Fibroblast of lung (primary cell): ENCODE data around the gene MYRF. TPM values are rescaled to one million over a fixed set of nuclear protein-coding genes. Genes with fewer than 3 reads are reported as not detected.
A peak's percentile ranks its signal among the peaks of the same experiment; 100 is the strongest.

ENCODE experiments used
- DNase-seq, 2 donors: peaks; one replicate each; pipeline versions ENCODE4 v3.0.0 to v3.0.0-alpha.2; 2010; ENCODE audit warnings: low read depth in 2 of 2
- H2AFZ ChIP-seq: 2 replicates; pipeline ENCODE4 v1.5.1; 2012; ENCODE audit warnings: low read length, control low read depth, inconsistent platforms
- H3K27ac ChIP-seq: 2 replicates; pipeline ENCODE4 v1.5.1; 2011; ENCODE audit warnings: low read length, control low read depth; ENCODE audit not compliant: insufficient read depth
- H3K27me3 ChIP-seq: 2 replicates; pipeline ENCODE4 v1.5.1; 2011; ENCODE audit warnings: mild to moderate bottlenecking, low read length; ENCODE audit not compliant: control insufficient read depth, insufficient read depth
- H3K36me3 ChIP-seq: 2 replicates; pipeline ENCODE4 v1.5.1; 2011; ENCODE audit warnings: low read length; ENCODE audit not compliant: control insufficient read depth, insufficient read depth
- H3K4me1 ChIP-seq: 2 replicates; pipeline ENCODE4 v1.5.1; 2011; ENCODE audit warnings: low read length; ENCODE audit not compliant: control insufficient read depth, insufficient read depth; ENCODE audit errors: extremely low read depth
- H3K4me2 ChIP-seq: 2 replicates; pipeline ENCODE4 v1.5.1; 2011; ENCODE audit warnings: low read length, control low read depth; ENCODE audit not compliant: insufficient read depth; ENCODE audit errors: extremely low read depth
- H3K4me3 ChIP-seq, 4 experiments: fragments of 200-600 bp in 1 of 4; sonication (generic) in 1 of 4; replicated peaks in 1 of 4; 2 replicates each; pipeline ENCODE4 v1.5.1; 2011 to 2016; ENCODE audit warnings: low read length in 4 of 4, low read depth in 3 of 4, mild to moderate bottlenecking in 3 of 4, control low read depth in 2 of 4, inconsistent platforms in 1 of 4, mixed read lengths in 1 of 4; ENCODE audit not compliant: insufficient read depth in 1 of 4; ENCODE audit errors: control extremely low read depth in 1 of 4
- H3K79me2 ChIP-seq: 2 replicates; pipeline ENCODE4 v1.5.1; 2012; ENCODE audit warnings: mild to moderate bottlenecking, low read length, inconsistent platforms; ENCODE audit not compliant: control insufficient read depth, insufficient read depth
- H3K9ac ChIP-seq: 2 replicates; pipeline ENCODE4 v1.5.1; 2011; ENCODE audit warnings: mild to moderate bottlenecking, low read length, control low read depth; ENCODE audit not compliant: insufficient read depth
- H3K9me3 ChIP-seq: 2 replicates; pipeline ENCODE4 v1.5.1; 2012; ENCODE audit warnings: low read depth, low read length; ENCODE audit not compliant: control insufficient read depth, insufficient read depth
- H4K20me1 ChIP-seq: 2 replicates; pipeline ENCODE4 v1.5.1; 2011; ENCODE audit warnings: low read length; ENCODE audit not compliant: control insufficient read depth, insufficient read depth; ENCODE audit errors: extremely low read depth
- EZH2 ChIP-seq: IDR thresholded peaks from 2 replicates; pipeline ENCODE4 v1.5.1; 2012; ENCODE audit warnings: low read length, control low read depth, mild to moderate bottlenecking; ENCODE audit errors: missing control alignments
- polyA plus RNA-seq, 2 donors: library from polyadenylated mRNA; depleted of rRNA in 1 of 2; stranded (reverse) in 1 of 2; unstranded in 1 of 2; fragments of >200 nt; gene quantifications; 2 replicates each; pipeline ENCODE4 v1.2.1, GENCODE V29; 2011 to 2012; ENCODE audit warnings: missing spikeins in 1 of 2
- total RNA-seq: library from RNA; depleted of rRNA; stranded (reverse); fragments of >200 nt; gene quantifications from 2 replicates; pipeline ENCODE4 v1.2.1, GENCODE V29; 2014
- TF ChIP-seq, protein P1 (sequence below), 2 donors: IDR thresholded peaks in 1 of 2; conservative IDR thresholded peaks in 1 of 2; 1 replicate in 1 of 2; 2 replicates in 1 of 2; pipeline ENCODE4 v1.5.1; 2011 to 2012; ENCODE audit warnings: low read length in 2 of 2, control low read depth in 1 of 2, inconsistent platforms in 1 of 2, low read depth in 1 of 2, mild to moderate bottlenecking in 1 of 2

Gene MYRF
- total and polyA plus RNA-seq, 2 donors (not counting 1 experiment from before 2014, with no cell fraction given), result 0.10 to 0.17 TPM

DNA sequence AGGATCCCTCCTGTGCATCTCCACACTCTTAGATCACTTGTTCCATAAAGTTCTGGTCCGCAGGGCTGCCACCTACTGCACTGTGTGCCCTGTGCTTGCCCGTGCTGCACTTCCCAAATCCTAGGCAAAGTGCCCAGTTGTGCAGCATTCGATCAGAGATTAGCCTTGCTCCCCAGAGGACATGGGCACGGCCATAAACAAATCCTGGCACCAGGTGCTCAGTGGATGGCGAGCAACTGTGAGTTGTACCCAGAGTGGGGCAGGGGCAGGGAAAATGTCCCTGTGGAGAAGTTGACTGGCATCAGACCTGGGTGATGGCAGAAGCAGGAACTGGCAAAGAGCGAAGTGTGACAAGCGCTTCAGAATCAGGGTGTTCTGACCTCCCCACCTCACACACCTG lies 80.3 kb downstream of the MYRF start:
- Histone ChIP-seq H2AFZ (no peak overlapping the region), H3K79me2 (peaks cover 82% of the 10 kb centered on the region), H4K20me1 (peaks cover 2% of the 10 kb centered on the region), H3K27me3 (no peaks in the 10 kb centered on the region), H3K27ac (no peak overlapping the region), H3K4me1 (peaks cover 22% of the 10 kb centered on the region), H3K4me3 (no peak overlapping the region), H3K9ac (no peak overlapping the region), H3K9me3 (no peaks in the 10 kb centered on the region), H3K36me3 (peaks cover 21% of the 10 kb centered on the region), H3K4me2 (no peak overlapping the region)
- DNase-seq, result no peak
- TF ChIP-seq EZH2, result no peak
- TF ChIP-seq, protein P1, sequence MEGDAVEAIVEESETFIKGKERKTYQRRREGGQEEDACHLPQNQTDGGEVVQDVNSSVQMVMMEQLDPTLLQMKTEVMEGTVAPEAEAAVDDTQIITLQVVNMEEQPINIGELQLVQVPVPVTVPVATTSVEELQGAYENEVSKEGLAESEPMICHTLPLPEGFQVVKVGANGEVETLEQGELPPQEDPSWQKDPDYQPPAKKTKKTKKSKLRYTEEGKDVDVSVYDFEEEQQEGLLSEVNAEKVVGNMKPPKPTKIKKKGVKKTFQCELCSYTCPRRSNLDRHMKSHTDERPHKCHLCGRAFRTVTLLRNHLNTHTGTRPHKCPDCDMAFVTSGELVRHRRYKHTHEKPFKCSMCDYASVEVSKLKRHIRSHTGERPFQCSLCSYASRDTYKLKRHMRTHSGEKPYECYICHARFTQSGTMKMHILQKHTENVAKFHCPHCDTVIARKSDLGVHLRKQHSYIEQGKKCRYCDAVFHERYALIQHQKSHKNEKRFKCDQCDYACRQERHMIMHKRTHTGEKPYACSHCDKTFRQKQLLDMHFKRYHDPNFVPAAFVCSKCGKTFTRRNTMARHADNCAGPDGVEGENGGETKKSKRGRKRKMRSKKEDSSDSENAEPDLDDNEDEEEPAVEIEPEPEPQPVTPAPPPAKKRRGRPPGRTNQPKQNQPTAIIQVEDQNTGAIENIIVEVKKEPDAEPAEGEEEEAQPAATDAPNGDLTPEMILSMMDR (conservative IDR thresholded peaks at IDR 0.05 in 1 of 2, IDR thresholded peaks at IDR 0.05 in 1 of 2; ENCODE audit: low read depth in 1 of 2, low read length in 2 of 2), result no peak

DNA sequence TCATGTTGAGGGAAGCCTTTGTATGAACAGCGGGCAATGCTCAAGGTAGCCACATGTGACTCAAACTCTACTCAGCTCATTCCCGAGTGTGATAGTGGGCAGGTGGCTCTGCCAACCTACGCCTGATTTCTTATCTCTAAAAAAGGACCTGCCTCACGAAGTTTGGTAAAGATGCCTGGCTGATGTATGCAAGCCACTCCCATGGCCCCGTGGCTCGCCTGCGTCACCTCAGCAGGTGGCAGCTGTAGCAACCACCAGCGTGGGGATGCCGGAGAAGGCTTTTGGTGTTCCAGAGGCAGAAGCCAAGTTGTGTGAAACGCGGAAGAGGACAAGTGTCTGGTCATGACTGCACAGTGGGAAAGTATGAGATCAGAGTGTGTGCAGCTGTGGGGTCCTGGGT lies 81.0 kb downstream of the MYRF start:
- Histone ChIP-seq H3K4me2 (no peak overlapping the region), H3K79me2 (peaks cover 81% of the 10 kb centered on the region), H3K4me1 (peaks cover 22% of the 10 kb centered on the region), H3K9me3 (no peaks in the 10 kb centered on the region), H3K27ac (no peak overlapping the region), H2AFZ (no peak overlapping the region), H3K27me3 (no peaks in the 10 kb centered on the region), H3K36me3 (peaks cover 26% of the 10 kb centered on the region), H3K4me3 (no peak overlapping the region), H3K9ac (no peak overlapping the region), H4K20me1 (peaks cover 2% of the 10 kb centered on the region)
- no peak for TF ChIP-seq EZH2
- TF ChIP-seq, protein P1 (conservative IDR thresholded peaks at IDR 0.05 in 1 of 2, IDR thresholded peaks at IDR 0.05 in 1 of 2; ENCODE audit: low read depth in 1 of 2, low read length in 2 of 2), result no peak
- DNase-seq, result no peak

DNA sequence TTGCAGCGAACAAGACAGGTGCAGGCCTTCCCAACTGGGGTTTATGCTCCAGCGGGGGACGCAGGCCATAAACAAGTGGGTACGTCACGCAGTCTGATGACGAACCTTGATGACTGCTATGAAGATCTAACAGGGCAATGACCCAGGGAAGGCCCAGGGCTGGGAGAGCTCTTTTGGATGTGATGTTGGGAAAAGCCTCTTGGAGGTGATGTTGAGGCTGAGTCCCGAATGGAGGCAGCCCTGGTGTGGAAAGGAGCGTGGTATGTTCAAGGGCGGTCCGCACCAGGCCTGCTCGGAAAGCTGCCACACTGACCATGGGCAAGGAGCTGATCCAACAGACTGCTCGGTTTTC lies 81.5 kb downstream of the MYRF start:
- H3K4me1 ChIP-seq, result peaks cover 22% of the 10 kb centered on the region
- DNase-seq, result no peak
- H2AFZ ChIP-seq, result no peak overlapping the region
- H3K36me3 ChIP-seq, result peaks cover 30% of the 10 kb centered on the region
- no peak overlapping the region for H3K4me3 ChIP-seq
- peaks cover 79% of the 10 kb centered on the region for H3K79me2 ChIP-seq
- TF ChIP-seq, protein P1 (conservative IDR thresholded peaks at IDR 0.05 in 1 of 2, IDR thresholded peaks at IDR 0.05 in 1 of 2; ENCODE audit: low read depth in 1 of 2, low read length in 2 of 2), result no peak
- TF ChIP-seq EZH2, result no peak
- peaks cover 2% of the 10 kb centered on the region for H4K20me1 ChIP-seq
- H3K9ac ChIP-seq, result no peak overlapping the region
- H3K9me3 ChIP-seq, result no peaks in the 10 kb centered on the region
- H3K27me3 ChIP-seq, result no peaks in the 10 kb centered on the region
- peak overlapping the region; percentile 58 for H3K27ac ChIP-seq
- H3K4me2 ChIP-seq, result no peak overlapping the region
